ENCODE measurements around the gene CCNL2.

The CCNL2 gene

DNA sequence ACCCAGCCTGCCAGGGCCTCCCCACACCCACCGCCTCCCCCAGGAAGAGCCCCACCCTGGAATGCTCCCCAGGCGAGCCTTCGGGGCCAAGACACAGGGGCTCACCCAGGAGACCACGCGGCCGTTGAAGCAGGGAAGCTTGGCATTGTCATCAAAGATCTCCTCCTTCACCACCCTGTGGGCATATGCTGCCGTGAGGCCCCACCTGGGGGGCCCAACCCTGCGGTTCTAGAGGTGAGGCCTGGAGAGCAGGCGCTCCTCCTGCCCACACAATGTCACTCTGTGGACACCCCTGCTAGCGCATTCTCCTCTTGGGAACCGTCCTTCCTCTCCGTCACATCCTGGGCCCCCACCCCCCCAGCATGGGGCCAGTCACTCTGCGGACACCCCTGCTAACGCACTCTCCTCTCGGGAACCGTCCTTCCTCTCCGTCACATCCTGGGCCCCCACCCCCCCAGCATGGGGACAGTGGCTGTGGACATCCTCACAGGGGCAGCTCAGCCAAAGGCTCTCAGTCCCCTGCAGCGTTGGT, 56.5 kb downstream of the CCNL2 start:
- DNase-seq (ENCODE audit: low read depth in 2 of 2), result no peak

DNA sequence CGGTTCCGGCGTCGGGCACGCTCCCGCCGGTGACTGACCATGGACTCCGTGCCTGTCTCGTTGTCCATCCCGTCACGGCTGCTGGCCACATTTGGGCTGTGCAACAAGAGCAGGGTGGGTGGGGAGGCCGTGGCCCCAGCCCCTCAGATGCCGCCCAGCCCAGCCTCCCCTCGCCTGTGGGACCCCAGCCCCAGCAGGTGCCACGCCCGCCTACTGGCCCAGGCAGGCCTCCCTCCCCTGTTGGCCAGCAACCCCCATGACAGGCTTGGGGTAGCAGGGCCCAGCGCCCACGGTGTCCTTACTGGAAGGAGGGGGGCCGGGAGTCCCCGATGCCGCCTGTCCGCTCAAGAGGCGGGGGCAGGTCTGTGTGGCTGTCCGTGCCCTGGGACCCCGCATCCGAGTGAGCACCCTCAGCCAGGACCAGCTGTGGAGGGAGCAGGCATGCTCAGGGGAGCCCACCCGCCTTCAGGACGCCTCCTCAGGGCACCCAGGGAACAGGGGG, 57.0 kb downstream of the CCNL2 start:
- DNase-seq (ENCODE audit: low read depth in 2 of 2), result no peak

DNA sequence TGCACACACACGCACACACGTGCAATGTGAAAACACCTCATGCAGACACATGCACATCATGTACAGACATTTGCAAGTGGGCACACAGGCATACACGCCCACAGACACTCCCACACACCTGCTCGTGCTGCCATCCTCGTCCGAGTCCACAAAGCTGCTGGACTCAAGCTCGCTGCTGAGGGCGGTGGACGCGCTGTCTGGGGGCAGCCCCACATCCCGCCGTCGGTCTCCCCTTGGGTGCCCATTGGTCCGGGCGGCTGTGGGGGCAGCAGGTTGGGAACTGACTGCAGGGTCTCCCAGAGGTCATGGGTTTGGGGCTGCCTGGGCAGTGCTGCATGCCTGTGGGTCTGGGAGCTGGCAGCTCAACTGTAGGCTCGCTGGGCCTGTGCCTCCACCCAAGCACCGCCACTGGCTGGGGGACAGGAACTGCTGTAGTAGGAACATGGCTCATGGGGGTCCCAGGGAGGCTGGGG, 57.5 kb downstream of the CCNL2 start:
- DNase-seq (ENCODE audit: low read depth in 2 of 2), result no peak

DNA sequence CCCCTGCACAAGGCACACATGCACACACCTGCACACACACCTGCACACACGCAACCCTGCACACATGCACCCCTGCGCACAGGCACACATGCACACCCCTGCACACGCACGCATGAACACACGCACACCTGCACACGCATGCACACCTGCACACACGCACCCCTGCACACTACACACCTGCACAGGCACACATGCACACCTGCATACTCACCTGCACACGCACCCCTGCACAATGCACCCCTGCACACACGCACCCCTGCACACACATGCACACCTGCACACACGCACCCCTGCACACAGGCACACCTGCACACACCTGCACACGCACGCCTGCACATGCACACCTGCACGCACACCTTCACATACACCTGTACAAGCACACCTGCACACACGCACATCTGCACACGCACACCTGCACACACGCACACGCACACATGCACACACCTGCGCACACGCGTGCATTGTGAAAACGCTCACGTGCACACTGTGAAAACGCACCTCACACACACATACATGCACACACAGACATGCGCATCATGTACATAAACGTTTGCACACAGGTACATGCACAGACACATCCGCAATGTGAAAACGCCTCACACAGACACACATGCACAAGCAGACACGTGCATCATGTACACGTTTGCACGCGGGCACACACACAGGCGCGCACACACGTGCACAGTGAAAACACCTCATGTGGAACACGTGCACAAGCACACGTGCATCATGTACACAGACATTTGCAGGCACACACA, 58.2 kb downstream of the CCNL2 start:
- DNase-seq (ENCODE audit: low read depth in 2 of 2), result no peak

DNA sequence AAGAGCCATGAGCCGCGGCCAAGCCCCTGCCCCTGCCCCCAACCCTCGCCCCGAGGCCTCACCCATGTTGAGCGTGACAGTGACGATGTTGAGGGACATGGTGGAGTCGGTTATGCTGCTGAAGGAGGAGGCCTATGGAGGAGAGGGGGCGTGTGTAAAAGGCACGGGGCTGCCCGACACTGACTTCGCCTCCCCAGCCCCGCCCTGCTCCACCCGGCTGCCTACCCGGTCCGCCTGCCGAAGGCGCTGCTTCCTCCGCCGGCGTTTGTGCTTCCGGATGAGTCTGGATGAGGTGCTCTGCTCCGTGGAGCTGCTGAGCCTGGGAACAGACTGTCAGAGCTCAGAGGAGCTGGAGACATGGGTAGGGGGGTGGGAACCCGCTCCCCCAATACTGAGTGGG, 59.0 kb downstream of the CCNL2 start:
- no peak for DNase-seq (ENCODE audit: low read depth in 2 of 2)

DNA sequence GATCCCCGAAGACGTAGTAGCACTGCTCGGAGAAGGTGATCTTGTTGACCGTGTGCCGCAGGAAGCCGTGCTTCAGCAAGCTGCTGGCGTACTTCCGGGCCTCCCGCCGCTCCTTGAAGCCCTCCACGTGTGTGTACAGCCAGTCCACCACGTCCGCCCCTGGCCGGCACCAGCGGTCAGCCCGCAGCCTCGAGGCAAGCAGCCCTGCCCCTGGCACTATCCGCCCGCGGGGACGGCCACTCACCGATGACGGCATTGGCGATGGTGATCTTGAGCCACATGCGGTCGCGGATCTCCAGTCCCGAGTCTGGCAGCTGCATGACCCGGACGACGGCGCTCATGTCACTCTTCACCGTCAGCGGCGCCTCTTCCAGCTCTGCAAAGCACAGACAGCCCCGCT, 60.9 kb downstream of the CCNL2 start:
- no peak for DNase-seq (ENCODE audit: low read depth in 2 of 2)

DNA sequence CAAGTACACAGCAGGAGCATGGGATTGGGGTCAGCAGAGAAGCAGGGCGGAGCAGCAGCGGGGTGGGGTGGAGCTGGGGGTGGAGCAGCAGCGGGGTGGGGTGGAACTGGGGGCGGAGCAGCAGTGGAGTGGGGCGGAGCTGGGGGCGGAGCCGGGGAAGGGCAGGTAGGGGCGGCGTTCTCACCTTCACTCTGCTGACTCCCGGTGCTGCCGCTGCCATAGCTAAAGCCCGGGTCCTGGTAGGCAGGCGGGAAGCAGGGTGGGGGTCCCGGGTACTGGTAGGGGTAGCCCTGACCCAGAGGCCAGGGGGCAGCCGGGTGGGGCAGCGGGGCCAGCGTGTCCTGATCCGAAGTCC, 61.4 kb downstream of the CCNL2 start:
- peak; percentile 24 to 55 for DNase-seq (ENCODE audit: low read depth in 2 of 2)

DNA sequence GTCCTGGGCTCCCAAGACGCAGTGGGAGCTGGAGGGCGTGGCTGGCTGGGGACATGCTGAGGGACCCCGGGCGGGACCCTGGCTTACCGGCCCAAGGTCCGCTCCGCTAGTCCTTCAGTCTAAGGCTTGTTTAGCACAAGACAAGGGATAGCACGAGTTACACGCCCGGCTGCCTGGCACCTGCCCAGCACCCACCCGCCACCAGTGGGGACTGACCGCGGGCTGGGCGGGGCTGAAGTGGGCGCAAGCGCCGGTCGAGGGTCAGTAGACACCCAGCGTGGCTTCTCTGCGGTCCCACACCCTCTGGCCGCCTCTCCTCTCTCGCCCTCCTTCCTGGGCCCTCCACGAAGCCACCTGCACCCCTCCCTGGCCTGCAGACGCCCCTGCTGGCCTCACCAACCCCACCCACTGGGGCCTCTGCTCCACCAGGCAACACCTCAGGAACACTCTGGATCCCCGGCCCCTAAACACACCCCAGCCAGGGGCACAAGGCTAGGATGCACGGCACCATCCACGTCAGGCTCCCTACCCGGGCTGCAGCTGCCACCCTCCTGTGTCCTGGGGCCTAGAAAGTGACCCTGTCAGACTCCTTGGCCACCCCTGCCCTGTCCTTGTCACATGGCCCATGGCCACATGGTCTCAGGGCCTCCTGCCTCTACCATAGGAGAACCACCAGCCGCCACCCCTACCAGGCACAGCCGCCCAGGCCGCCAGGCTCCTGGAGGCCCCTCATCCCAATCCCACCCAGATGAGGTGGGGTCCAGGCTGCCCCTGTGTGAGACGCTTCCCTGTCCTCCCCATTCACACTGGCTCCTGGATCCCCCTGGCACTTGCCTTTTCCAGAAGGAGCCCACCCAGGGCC, 62.0 kb downstream of the CCNL2 start:
- no peak for DNase-seq (ENCODE audit: low read depth in 2 of 2)

DNA sequence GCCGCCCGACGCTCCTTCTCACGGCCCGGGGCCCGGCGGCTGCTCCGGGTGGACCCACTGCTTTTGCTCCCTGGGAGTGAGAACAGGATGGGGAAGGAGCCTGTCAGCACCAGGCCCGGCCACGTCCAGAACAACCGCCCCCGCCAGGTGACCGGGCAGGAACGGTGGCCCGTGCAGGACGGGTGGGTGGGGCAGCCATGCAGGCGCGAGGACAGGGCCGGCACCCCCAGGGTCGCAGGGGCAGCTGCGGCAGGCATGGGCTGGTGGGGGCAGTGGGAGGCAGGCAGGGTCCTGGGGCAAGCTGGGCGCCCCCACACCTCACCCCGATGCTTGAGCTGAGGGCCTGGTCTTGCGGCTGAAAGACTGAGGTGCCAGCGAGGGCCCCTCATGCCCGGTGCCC, 62.7 kb downstream of the CCNL2 start:
- DNase-seq (ENCODE audit: low read depth in 2 of 2), result no peak

DNA sequence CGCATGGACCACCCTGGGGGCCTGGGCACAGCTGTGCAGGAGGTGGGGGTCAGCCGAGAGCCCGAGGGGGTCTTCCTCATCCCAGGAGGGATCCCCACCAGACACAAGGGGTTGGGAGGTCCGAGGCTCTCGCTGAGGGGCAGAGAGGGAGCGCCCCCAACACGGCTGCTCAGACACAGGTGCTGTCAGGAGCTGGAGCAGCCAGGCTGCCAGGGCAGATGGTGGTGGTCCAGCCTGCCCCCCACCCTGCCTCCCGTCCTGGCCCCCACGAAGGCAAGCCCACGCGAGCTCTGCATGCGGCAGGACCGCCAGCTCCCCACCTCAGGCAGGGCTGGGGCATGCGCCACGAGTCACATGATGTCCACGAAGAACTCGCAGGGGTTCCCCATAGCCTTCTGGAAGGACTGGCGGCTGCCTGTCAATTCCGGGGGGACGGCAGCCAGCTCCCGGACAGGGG, 63.3 kb downstream of the CCNL2 start:
- DNase-seq (ENCODE audit: low read depth in 2 of 2), result no peak

Measured in stimulated activated CD4-positive, alpha-beta T cell treated with anti-CD3 and anti-CD28 coated beads, Interleukin-4, amount 100 ng/mL, for 48 hours (primary cell).